ENCODE data around the gene ACOT4.

Gene ACOT4

GRCh38 chr14:73599499-73599898 lies 7.8 kb downstream of the ACOT4 start:
- Histone ChIP-seq H3K4me3 (ENCODE audit: low read depth, low read length) (no peak overlapping the region), H3K27ac (ENCODE audit: extremely low read depth, low read depth, low read length) (no peak overlapping the region), H3K9me3 (ENCODE audit: control insufficient read depth, insufficient read depth, low read depth, low read length) (no peaks in the 10 kb centered on the region), H3K4me1 (ENCODE audit: control insufficient read depth, insufficient read depth, low read length) (no peaks in the 10 kb centered on the region), H3K36me3 (ENCODE audit: control insufficient read depth in 2 of 2, insufficient read depth in 1 of 2, low read length in 2 of 2) (no peaks in the 10 kb centered on the region)
- CTCF ChIA-PET: interaction anchor here (0.6 to 0.9 kb wide), 2 partner anchors 33 to 81 kb away, joined by 3 to 4 read pairs; no protein-coding TSS in a partner anchor
- TF ChIP-seq ZNF48 (tag by site-specific recombination; IDR thresholded peaks at IDR 0.05) (no peak), ZBTB21 (tag by site-specific recombination; IDR thresholded peaks at IDR 0.05) (no peak), ZNF155 (tag by site-specific recombination; IDR thresholded peaks at IDR 0.05) (no peak), ZNF707 (tag by site-specific recombination; IDR thresholded peaks at IDR 0.05) (no peak), OVOL3 (tag by site-specific recombination; IDR thresholded peaks at IDR 0.05) (no peak), ZNF501 (tag by site-specific recombination; IDR thresholded peaks at IDR 0.05) (no peak), YY1 (tag by site-specific recombination; IDR thresholded peaks at IDR 0.05) (no peak), WT1 (tag by site-specific recombination; IDR thresholded peaks at IDR 0.05) (no peak), ZNF664 (tag by site-specific recombination; IDR thresholded peaks at IDR 0.05) (no peak), KLF9 (tag by site-specific recombination; IDR thresholded peaks at IDR 0.05; ENCODE audit: low read depth) (no peak)
- POLR2A ChIA-PET: no interaction called here

- Histone ChIP-seq H3K4me3 (ENCODE audit: low read depth, low read length) (no peak overlapping the region), H3K9me3 (ENCODE audit: control insufficient read depth, insufficient read depth, low read depth, low read length) (no peaks in the 10 kb centered on the region), H3K4me1 (ENCODE audit: control insufficient read depth, insufficient read depth, low read length) (no peaks in the 10 kb centered on the region), H3K27ac (ENCODE audit: extremely low read depth, low read depth, low read length) (no peak overlapping the region), H3K36me3 (ENCODE audit: control insufficient read depth in 2 of 2, insufficient read depth in 1 of 2, low read length in 2 of 2) (no peaks in the 10 kb centered on the region)
- CTCF ChIA-PET: no interaction called here
- TF ChIP-seq ZNF639 (tag by site-specific recombination; IDR thresholded peaks at IDR 0.05) (no peak), ZNF426 (tag by site-specific recombination; IDR thresholded peaks at IDR 0.05) (no peak)
- POLR2A ChIA-PET: no interaction called here
These were observed 11.3 kb downstream of the ACOT4 start for GRCh38 chr14:73602994-73603393.

GRCh38 chr14:73606271-73606670 lies 14.6 kb downstream of the ACOT4 start:
- CTCF ChIA-PET: interaction anchor here (0.7 kb wide), 1 partner anchor 27 kb away, joined by 4 read pairs; no protein-coding TSS in a partner anchor
- Histone ChIP-seq H3K4me1 (ENCODE audit: control insufficient read depth, insufficient read depth, low read length) (no peaks in the 10 kb centered on the region), H3K9me3 (ENCODE audit: control insufficient read depth, insufficient read depth, low read depth, low read length) (no peaks in the 10 kb centered on the region), H3K36me3 (ENCODE audit: control insufficient read depth in 2 of 2, insufficient read depth in 1 of 2, low read length in 2 of 2) (no peaks in the 10 kb centered on the region), H3K4me3 (ENCODE audit: low read depth, low read length) (no peak overlapping the region), H3K27ac (ENCODE audit: extremely low read depth, low read depth, low read length) (no peak overlapping the region)
- POLR2A ChIA-PET: no interaction called here
- TF ChIP-seq ZBTB48 (tag by site-specific recombination; IDR thresholded peaks at IDR 0.05) (no peak), SCRT2 (tag by site-specific recombination; IDR thresholded peaks at IDR 0.05) (no peak), ZNF146 (tag by site-specific recombination; IDR thresholded peaks at IDR 0.05) (no peak), KLF17 (tag by site-specific recombination; IDR thresholded peaks at IDR 0.05) (no peak), PRDM6 (tag by site-specific recombination; IDR thresholded peaks at IDR 0.05) (no peak), BCL6B (tag by site-specific recombination; IDR thresholded peaks at IDR 0.05) (no peak), ZNF514 (tag by site-specific recombination; IDR thresholded peaks at IDR 0.05) (no peak), ZNF843 (tag by site-specific recombination; IDR thresholded peaks at IDR 0.05) (no peak), ZNF266 (tag by site-specific recombination; IDR thresholded peaks at IDR 0.05; ENCODE audit: low read depth) (no peak), PRDM10 (tag by site-specific recombination; IDR thresholded peaks at IDR 0.05) (no peak), YY2 (tag by site-specific recombination; IDR thresholded peaks at IDR 0.05) (no peak), ZNF214 (tag by site-specific recombination; IDR thresholded peaks at IDR 0.05; ENCODE audit: borderline replicate concordance) (no peak), ZNF510 (tag by site-specific recombination; IDR thresholded peaks at IDR 0.05; ENCODE audit: insufficient replicate concordance) (no peak)
